K562 (cell line): ENCODE results near the gene ABL1. TPM values are rescaled to one million over a fixed set of nuclear protein-coding genes. Genes with fewer than 3 reads are reported as not detected.

Experiments
- ATAC-seq: fragments of 200-7000 bp; cut with Tn5 transposase; 3 replicates; pipeline ENCODE4 v1.9.1; 2020; ENCODE audit warnings: moderate library complexity
- BruUV-seq: library from RNA; stranded (reverse); fragments of 400-500 nt; replicated peaks from 2 replicates; lab custom pipeline; 2021; lab: Mats Ljungman, UMichigan
- CTCF ChIA-PET: fragments of 300-600 bp; formaldehyde crosslinking; extraction: SDS; loops from one replicate; lab custom pipeline; 2021; ENCODE audit warnings: low intra/inter-chr PET ratio; lab: Yijun Ruan, JAX
- POLR2A ChIA-PET: fragments of 300-600, 350-650 bp; sonication (Branson Sonifier 250); formaldehyde crosslinking; extraction: SDS; loops from one replicate; lab custom pipeline; 2021; ENCODE audit warnings: antibody characterized with exemption, inconsistent platforms; lab: Yijun Ruan, JAX
- DNase-seq, 4 experiments: peaks; one replicate each; pipeline versions ENCODE4 v3.0.0 to v3.0.0-alpha.2; 2011 to 2018; ENCODE audit warnings: low spot score in 3 of 4, mixed read lengths in 3 of 4; ENCODE audit errors: extremely low read depth in 1 of 4
- FAIRE-seq: peaks from 2 replicates; lab custom pipeline; 2011; peaks lifted over from hg19 to GRCh38; lab: Jason Lieb, UNC
- H2AFZ ChIP-seq: 2 replicates; pipeline ENCODE4 v1.6.0; 2011; ENCODE audit warnings: low read depth, low read length, control low read depth, inconsistent platforms
- H3K27ac ChIP-seq: fragments of 200-600 bp; 3 replicates; pipeline ENCODE4 v1.8.0; 2011; ENCODE audit warnings: low read depth, mild to moderate bottlenecking, control low read depth, inconsistent platforms, low read length, moderate library complexity, mixed read lengths; ENCODE audit errors: extremely low read depth
- H3K27me3 ChIP-seq, 2 experiments: fragments of 300-600 bp in 1 of 2; 2 replicates in 1 of 2; 3 replicates in 1 of 2; pipeline versions ENCODE4 v1.6.0 to v1.8.0; 2011; ENCODE audit warnings: inconsistent platforms in 2 of 2, low read length in 2 of 2, mild to moderate bottlenecking in 1 of 2, mixed read lengths in 1 of 2, moderate library complexity in 1 of 2; ENCODE audit not compliant: control insufficient read depth in 2 of 2, insufficient read depth in 2 of 2
- H3K36me3 ChIP-seq: fragments of 300-600 bp; 3 replicates; pipeline ENCODE4 v1.8.0; 2011; ENCODE audit warnings: mild to moderate bottlenecking, low read length, inconsistent platforms; ENCODE audit not compliant: control insufficient read depth, insufficient read depth
- H3K4me1 ChIP-seq, 2 experiments: fragments of 200-600 bp in 1 of 2; replicated peaks in 1 of 2; 2 replicates in 1 of 2; 3 replicates in 1 of 2; pipeline versions ENCODE4 v1.5.1 to v1.8.0; 2011; ENCODE audit warnings: inconsistent platforms in 2 of 2, low read length in 2 of 2, mild to moderate bottlenecking in 1 of 2, mixed read lengths in 1 of 2, moderate library complexity in 1 of 2; ENCODE audit not compliant: control insufficient read depth in 2 of 2, insufficient read depth in 2 of 2
- H3K4me2 ChIP-seq: 2 replicates; pipeline ENCODE4 v1.6.1; 2011; ENCODE audit warnings: low read length, control low read depth, inconsistent platforms, mixed read lengths; ENCODE audit not compliant: insufficient read depth
- H3K4me3 ChIP-seq: fragments of 200-600 bp; sonication (generic), shearing (Covaris generic); 2 replicates; pipeline ENCODE4 v1.5.1; 2016; ENCODE audit warnings: control low read depth, inconsistent platforms
- H3K79me2 ChIP-seq: fragments of 200-600 bp; 3 replicates; pipeline ENCODE4 v1.8.0; 2011; ENCODE audit warnings: low read length, inconsistent platforms; ENCODE audit not compliant: control insufficient read depth, insufficient read depth
- H3K9ac ChIP-seq, 2 experiments: 2 replicates each; pipeline versions ENCODE4 v1.6.0 to v1.6.1; 2011; ENCODE audit warnings: low read depth in 2 of 2, low read length in 2 of 2, control low read depth in 1 of 2, inconsistent platforms in 1 of 2, mild to moderate bottlenecking in 1 of 2, mixed read lengths in 1 of 2; ENCODE audit not compliant: insufficient read depth in 1 of 2
- H3K9me1 ChIP-seq: one replicate; pipeline ENCODE4 v1.6.0; 2011; ENCODE audit warnings: inconsistent platforms, mild to moderate bottlenecking, low read length, moderate library complexity; ENCODE audit not compliant: control insufficient read depth, insufficient read depth
- H3K9me3 ChIP-seq: replicated peaks from 2 replicates; pipeline ENCODE4 v1.5.1; 2011; ENCODE audit warnings: low read depth, low read length, inconsistent platforms; ENCODE audit not compliant: control insufficient read depth, insufficient read depth
- H4K20me1 ChIP-seq: replicated peaks from 2 replicates; pipeline ENCODE4 v1.6.1; 2011; ENCODE audit warnings: low read length, inconsistent platforms, mixed read lengths; ENCODE audit not compliant: control insufficient read depth, insufficient read depth
- E2F1 ChIP-seq: sonication (generic); formaldehyde crosslinking; IDR thresholded peaks from 2 replicates; pipeline ENCODE4 v1.8.1; 2023; ENCODE audit warnings: mild to moderate bottlenecking, missing genetic modification reagents, moderate library complexity
- HDAC2 ChIP-seq: fragments of 450-650 bp; IDR thresholded peaks from 2 replicates; pipeline ENCODE4 v1.6.1; 2016; ENCODE audit warnings: mild to moderate bottlenecking
- KLF6 ChIP-seq: fragments of 250-450 bp; sonication (Bioruptor Pico); IDR thresholded peaks from 2 replicates; pipeline ENCODE4 v1.4.0; 2020; ENCODE audit warnings: mild to moderate bottlenecking, moderate library complexity, borderline replicate concordance
- ZFP36 ChIP-seq: fragments of 150-350 bp; IDR thresholded peaks from 2 replicates; pipeline ENCODE4 v1.6.1; 2018; ENCODE audit warnings: low read length, low read depth; ENCODE audit not compliant: partially characterized antibody
- ZHX1 ChIP-seq: fragments of 150-350 bp; conservative IDR thresholded peaks from 2 replicates; pipeline ENCODE4 v1.6.1; 2014; ENCODE audit warnings: low read length
- ZNF311 ChIP-seq: fragments of 250-450 bp; sonication (Bioruptor Pico); IDR thresholded peaks from 2 replicates; pipeline ENCODE4 v1.4.0; 2020; ENCODE audit warnings: mild to moderate bottlenecking, moderate library complexity
- WGBS: fragments of 100-300 bp; shearing (Covaris generic); methylation state at CpG from one replicate; pipeline ENCODE4 v1.1.6; 2016; ENCODE audit warnings: low coverage, mixed read lengths; ENCODE audit not compliant: insufficient coverage; ENCODE audit errors: missing lambda C conversion rate; 5-methylcytosine and 5-hydroxymethylcytosine counted together
- in situ Hi-C: fragments of 300-500 bp; cut with MboI; formaldehyde crosslinking; loops from 4 replicates; pipeline ENCODE4 v1.15.0; 2018; ENCODE audit warnings: inconsistent platforms, mixed read lengths
- intact Hi-C: fragments of 100-400 bp; cut with micrococcal nuclease; formaldehyde crosslinking; loops from 2 replicates; pipeline ENCODE4 v1.14.2; 2022
- polyA plus RNA-seq, 8 experiments: library from polyadenylated mRNA; depleted of rRNA in 4 of 8; stranded (reverse) in 5 of 8; unstranded in 3 of 8; fragments of >200 nt; fragmentation: Nextera tagmentation in 2 of 8; fragmentation: Illumina TruSeq in 1 of 8; extraction: Ambion mirVana in 2 of 8; extraction: Trizol in 1 of 8; gene quantifications; 2 replicates each; pipeline versions ENCODE4 v1.2.1 to v1.2.3, GENCODE V29; 2011 to 2014; ENCODE audit warnings: inconsistent platforms in 1 of 8, missing spikeins in 1 of 8
- total RNA-seq, 7 experiments: library from RNA; depleted of rRNA in 6 of 7; stranded (reverse); fragments of >200 nt in 6 of 7; fragmentation: Illumina TruSeq in 2 of 7; extraction: Trizol in 2 of 7; gene quantifications; 2 replicates each; pipeline versions ENCODE4 v1.2.1 to v1.2.3, GENCODE V29; 2011 to 2021; ENCODE audit warnings: low replicate concordance in 1 of 7
- TF ChIP-seq, protein P1 (sequence below): fragments of 250-450 bp; sonication (Bioruptor Pico); IDR thresholded peaks from 2 replicates; pipeline ENCODE4 v1.4.0; 2020; ENCODE audit warnings: mild to moderate bottlenecking
- TF ChIP-seq, protein P2 (sequence below): sonication (generic); formaldehyde crosslinking; IDR thresholded peaks from 2 replicates; pipeline ENCODE4 v1.5.0; 2020; ENCODE audit warnings: missing genetic modification reagents

ABL1 gene
- total and polyA plus RNA-seq, 9 of the 15 experiments (the other 6 are each of a cell fraction or from before 2014, with no cell fraction given) = 1.5 to 130 (median 37.8) TPM

DNA sequence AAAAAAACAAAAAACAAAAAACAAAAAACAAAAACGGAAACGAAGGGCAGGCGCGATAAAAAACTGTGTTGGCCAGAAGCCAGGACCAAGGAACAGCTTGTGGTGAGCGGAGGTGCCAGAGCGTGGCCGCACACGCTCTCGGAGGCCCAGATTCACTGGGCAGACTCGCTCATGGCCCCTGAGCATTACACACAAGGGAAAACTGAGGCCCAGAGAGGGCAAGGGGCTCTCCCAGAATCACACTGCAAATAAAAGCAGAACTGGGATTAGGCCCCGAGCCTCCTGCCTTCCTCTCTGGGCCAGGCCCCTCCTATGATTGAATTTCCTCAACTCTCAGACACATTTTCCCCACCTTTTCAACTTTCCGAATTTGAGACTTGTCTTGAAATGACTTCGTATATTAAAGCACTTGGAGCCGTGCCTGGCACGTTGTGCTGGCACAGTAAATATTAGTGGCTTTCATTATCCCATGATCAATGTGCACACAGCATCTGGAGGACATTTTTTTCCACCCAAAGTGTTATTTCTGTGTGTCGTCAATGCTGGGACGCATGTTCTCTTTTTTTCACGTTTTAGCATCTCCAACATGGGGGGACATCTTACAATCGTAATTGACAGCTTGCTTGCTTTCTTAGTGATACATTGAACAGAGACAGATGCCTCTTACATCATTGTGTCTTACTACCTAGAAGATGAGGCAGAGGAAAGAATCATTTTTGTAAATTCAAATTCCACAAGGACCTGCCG, 96.6 kb downstream of the ABL1 start (continued):
- no peak for TF ChIP-seq KLF6

GRCh38 chr9:130932255-130933079, 97.4 kb downstream of the ABL1 start:
- Histone ChIP-seq H4K20me1 (peaks cover 91% of the 10 kb centered on the region), H3K79me2 (no peaks in the 10 kb centered on the region), H3K4me3 (no peak overlapping the region), H3K9me1 (peaks cover 10% of the 10 kb centered on the region), H3K9ac (peak overlapping the region in 1 of 2 experiments; percentile 6; a peak in 1 of 4 replicates), H3K27ac (no peak overlapping the region), H3K9me3 (no peaks in the 10 kb centered on the region), H3K27me3 (peaks cover 96 to 98% of the 10 kb centered on the region in 2 experiments), H3K4me1 (peaks cover 0 to 34% of the 10 kb centered on the region in 2 experiments; a peak in 2 of 5 replicates), H3K4me2 (no peak overlapping the region), H2AFZ (no peak overlapping the region), H3K36me3 (no peaks in the 10 kb centered on the region)
- WGBS = 12% methylated on average over 21 of the region's 21 CpGs
- FAIRE-seq (no peak), ATAC-seq (peak; percentile 59), DNase-seq (peak; percentile 61 to 89 (median 69))
- BruUV-seq = no TSS peak
- in situ Hi-C loops = no loop called here
- intact Hi-C loops = no loop called here
- CTCF ChIA-PET = no interaction called here
- POLR2A ChIA-PET = interaction anchor here (0.5 to 26.8 kb wide), 15 partner anchors 7 to 355 kb away, joined by 3 to 582 read pairs (median 4); no protein-coding TSS in a partner anchor
- peak; percentile 84; the same call in 1 of the 2 replicates for TF ChIP-seq ZHX1
- peak; percentile 100 for TF ChIP-seq ZFP36
- TF ChIP-seq, protein P1, sequence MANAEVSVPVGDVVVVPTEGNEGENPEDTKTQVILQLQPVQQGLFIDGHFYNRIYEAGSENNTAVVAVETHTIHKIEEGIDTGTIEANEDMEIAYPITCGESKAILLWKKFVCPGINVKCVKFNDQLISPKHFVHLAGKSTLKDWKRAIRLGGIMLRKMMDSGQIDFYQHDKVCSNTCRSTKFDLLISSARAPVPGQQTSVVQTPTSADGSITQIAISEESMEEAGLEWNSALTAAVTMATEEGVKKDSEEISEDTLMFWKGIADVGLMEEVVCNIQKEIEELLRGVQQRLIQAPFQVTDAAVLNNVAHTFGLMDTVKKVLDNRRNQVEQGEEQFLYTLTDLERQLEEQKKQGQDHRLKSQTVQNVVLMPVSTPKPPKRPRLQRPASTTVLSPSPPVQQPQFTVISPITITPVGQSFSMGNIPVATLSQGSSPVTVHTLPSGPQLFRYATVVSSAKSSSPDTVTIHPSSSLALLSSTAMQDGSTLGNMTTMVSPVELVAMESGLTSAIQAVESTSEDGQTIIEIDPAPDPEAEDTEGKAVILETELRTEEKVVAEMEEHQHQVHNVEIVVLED (CRISPR knock-in tag) = no peak
- peak; percentile 18; the same call in 1 of the 2 replicates for TF ChIP-seq E2F1 (CRISPR knock-in tag)
- TF ChIP-seq HDAC2 = no peak
- TF ChIP-seq ZNF311 (CRISPR knock-in tag) = no peak
- TF ChIP-seq, protein P2, sequence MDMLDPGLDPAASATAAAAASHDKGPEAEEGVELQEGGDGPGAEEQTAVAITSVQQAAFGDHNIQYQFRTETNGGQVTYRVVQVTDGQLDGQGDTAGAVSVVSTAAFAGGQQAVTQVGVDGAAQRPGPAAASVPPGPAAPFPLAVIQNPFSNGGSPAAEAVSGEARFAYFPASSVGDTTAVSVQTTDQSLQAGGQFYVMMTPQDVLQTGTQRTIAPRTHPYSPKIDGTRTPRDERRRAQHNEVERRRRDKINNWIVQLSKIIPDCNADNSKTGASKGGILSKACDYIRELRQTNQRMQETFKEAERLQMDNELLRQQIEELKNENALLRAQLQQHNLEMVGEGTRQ (CRISPR knock-in tag) = no peak
